ENCODE measurements around the gene HMOX2. TPM values are rescaled to one million over a fixed set of nuclear protein-coding genes. Genes with fewer than 3 reads are reported as not detected.

The HMOX2 gene
- total RNA-seq, 1 experiment from 2014 or later: 36.7 TPM

DNA sequence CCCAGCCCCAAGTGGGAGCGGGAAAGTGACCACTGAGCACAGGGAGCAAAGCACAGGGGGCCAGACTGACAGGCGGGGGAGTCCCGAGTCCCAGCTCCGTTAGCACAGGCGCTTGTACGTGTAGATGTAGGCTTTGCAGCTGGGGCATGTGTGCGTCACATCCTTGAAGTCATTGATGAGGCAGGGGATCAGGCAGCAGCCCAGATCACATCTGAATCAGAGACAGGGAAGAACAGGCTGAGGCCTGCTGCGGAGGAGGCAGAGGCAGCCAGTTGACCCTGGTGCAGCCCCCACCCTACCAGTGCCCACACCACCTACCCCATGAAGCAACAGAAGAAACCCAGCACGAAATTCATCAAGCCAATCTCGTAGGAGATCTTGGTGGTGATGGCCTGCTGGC, 36.3 kb downstream of the HMOX2 start:
- Mint-ChIP-seq H3K4me3 (ENCODE audit: unreplicated experiment) (no peak overlapping the region), H3K9me3 (ENCODE audit: unreplicated experiment) (no peaks in the 10 kb centered on the region), H3K27me3 (ENCODE audit: insufficient read depth, unreplicated experiment) (no peaks in the 10 kb centered on the region), H3K4me1 (ENCODE audit: low read depth, unreplicated experiment) (no peaks in the 10 kb centered on the region), H3K36me3 (ENCODE audit: insufficient read depth, unreplicated experiment) (peaks cover 49% of the 10 kb centered on the region), H3K27ac (ENCODE audit: unreplicated experiment) (peak overlapping the region; percentile 28)
- intact Hi-C loops (cut with micrococcal nuclease; ENCODE audit: unreplicated experiment): no loop called here
- ChIA-PET CTCF (interaction anchor here (0.7 kb wide), 1 partner anchor 73 kb away, joined by 3 read pairs; no protein-coding TSS in a partner anchor), POLR2A (no interaction called here)
- TF ChIP-seq CTCF (IDR thresholded peaks at IDR 0.05; ENCODE audit: insufficient read depth in 1 of 2, low read depth in 1 of 2, low read length in 1 of 2, severe bottlenecking in 1 of 2, unreplicated experiment in 1 of 2): no peak
- Histone ChIP-seq H3K9me3 (no peaks in the 10 kb centered on the region), H3K4me1 (no peaks in the 10 kb centered on the region), H3K4me3 (ENCODE audit: low read depth, low read length) (no peak overlapping the region), H3K36me3 (ENCODE audit: control insufficient read depth, insufficient read depth, low read length) (peaks cover 5% of the 10 kb centered on the region), H3K27me3 (replicated peaks; ENCODE audit: control insufficient read depth, insufficient read depth, low read length) (no peaks in the 10 kb centered on the region)
- BruUV-seq (replicated peaks): no TSS peak
- no peak for DNase-seq

DNA sequence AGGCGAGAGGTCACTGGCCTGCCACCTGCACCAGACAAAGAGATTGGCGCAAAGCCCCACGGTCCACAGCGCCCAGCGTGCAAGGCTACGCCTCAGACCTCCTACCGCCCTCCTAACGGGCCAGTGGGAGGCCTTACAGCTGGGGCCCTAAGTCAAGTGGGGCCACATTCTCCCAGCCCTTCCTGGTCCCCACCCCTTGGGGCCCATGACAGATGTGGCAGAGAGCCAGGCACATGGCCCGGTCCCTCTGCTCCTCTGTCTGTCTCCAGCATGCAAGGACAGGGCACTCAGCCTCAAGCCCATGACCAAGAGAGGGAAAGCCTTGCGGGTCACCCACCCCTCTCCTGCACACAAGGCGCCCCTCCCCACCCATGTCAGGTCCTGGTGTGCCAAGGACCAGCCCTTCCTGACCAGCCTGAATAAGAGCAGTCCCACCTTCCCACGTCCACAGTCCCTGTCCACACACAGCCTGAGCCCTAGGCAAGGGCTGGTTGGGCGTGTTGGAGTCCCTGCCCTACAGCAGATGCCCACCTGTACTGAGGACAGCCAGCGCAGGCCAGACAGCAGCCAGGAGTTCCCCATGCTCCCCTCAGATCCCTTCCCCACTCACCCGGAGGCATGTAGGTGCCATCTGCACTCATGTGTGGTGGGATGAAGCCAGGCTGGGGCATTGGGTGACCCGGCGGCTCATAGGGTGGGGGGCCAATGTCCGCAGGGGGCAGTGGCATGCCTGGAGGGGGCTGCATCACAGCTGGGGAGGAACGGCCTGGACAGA, 37.1 kb downstream of the HMOX2 start:
- Mint-ChIP-seq H3K27ac (ENCODE audit: unreplicated experiment) (peak overlapping the region; percentile 45), H3K36me3 (ENCODE audit: insufficient read depth, unreplicated experiment) (peaks cover 43% of the 10 kb centered on the region), H3K4me1 (ENCODE audit: low read depth, unreplicated experiment) (no peaks in the 10 kb centered on the region), H3K27me3 (ENCODE audit: insufficient read depth, unreplicated experiment) (no peaks in the 10 kb centered on the region), H3K9me3 (ENCODE audit: unreplicated experiment) (no peaks in the 10 kb centered on the region), H3K4me3 (ENCODE audit: unreplicated experiment) (no peak overlapping the region)
- BruUV-seq (replicated peaks): no TSS peak
- intact Hi-C loops (cut with micrococcal nuclease; ENCODE audit: unreplicated experiment): no loop called here
- POLR2A ChIA-PET: no interaction called here
- H3K27me3 ChIP-seq (replicated peaks; ENCODE audit: control insufficient read depth, insufficient read depth, low read length): no peaks in the 10 kb centered on the region
- CTCF ChIA-PET: interaction anchor here (0.7 to 1.3 kb wide), 2 partner anchors 13 to 72 kb away, joined by 3 read pairs; no protein-coding TSS in a partner anchor
- H3K36me3 ChIP-seq (ENCODE audit: control insufficient read depth, insufficient read depth, low read length): peaks cover 5% of the 10 kb centered on the region
- no peak overlapping the region for H3K4me3 ChIP-seq (ENCODE audit: low read depth, low read length)
- TF ChIP-seq CTCF (IDR thresholded peaks at IDR 0.05; ENCODE audit: insufficient read depth in 1 of 2, low read depth in 1 of 2, low read length in 1 of 2, severe bottlenecking in 1 of 2, unreplicated experiment in 1 of 2): no peak
- no peaks in the 10 kb centered on the region for H3K9me3 ChIP-seq
- no peaks in the 10 kb centered on the region for H3K4me1 ChIP-seq
- DNase-seq: no peak

DNA sequence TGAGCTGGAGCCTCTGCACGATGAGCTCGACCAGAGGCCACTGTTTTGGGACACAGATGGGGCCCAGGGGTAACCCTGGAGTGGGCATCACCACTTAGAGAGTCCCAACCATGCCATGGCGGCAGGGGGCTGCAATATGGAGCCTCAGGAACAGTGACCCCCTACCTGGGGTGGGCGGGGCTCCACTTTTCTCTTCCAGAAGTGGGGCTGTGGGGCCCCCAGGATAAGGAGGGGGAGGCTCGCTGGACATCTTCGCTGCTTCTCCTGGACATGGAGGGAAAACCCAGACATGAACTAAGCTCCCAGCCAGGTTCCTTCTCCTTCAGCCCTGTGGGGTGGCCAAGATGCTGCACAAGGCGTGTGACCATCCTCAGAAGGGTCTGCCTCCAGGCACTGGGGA, 37.7 kb downstream of the HMOX2 start:
- H3K36me3 ChIP-seq (ENCODE audit: control insufficient read depth, insufficient read depth, low read length): peaks cover 5% of the 10 kb centered on the region
- BruUV-seq (replicated peaks): no TSS peak
- POLR2A ChIA-PET: no interaction called here

More for the DNA sequence above, 37.7 kb downstream of the HMOX2 start:
- CTCF ChIA-PET: interaction anchor here (1.3 kb wide), 1 partner anchor 13 kb away, joined by 3 read pairs; no protein-coding TSS in a partner anchor
- no peak for DNase-seq
- no peak overlapping the region for H3K4me3 ChIP-seq (ENCODE audit: low read depth, low read length)
- Mint-ChIP-seq H3K27ac (ENCODE audit: unreplicated experiment) (no peak overlapping the region), H3K4me1 (ENCODE audit: low read depth, unreplicated experiment) (no peaks in the 10 kb centered on the region), H3K36me3 (ENCODE audit: insufficient read depth, unreplicated experiment) (peaks cover 41% of the 10 kb centered on the region), H3K4me3 (ENCODE audit: unreplicated experiment) (no peak overlapping the region), H3K9me3 (ENCODE audit: unreplicated experiment) (no peaks in the 10 kb centered on the region), H3K27me3 (ENCODE audit: insufficient read depth, unreplicated experiment) (no peaks in the 10 kb centered on the region)
- H3K9me3 ChIP-seq: no peaks in the 10 kb centered on the region
- H3K27me3 ChIP-seq (replicated peaks; ENCODE audit: control insufficient read depth, insufficient read depth, low read length): no peaks in the 10 kb centered on the region
- TF ChIP-seq CTCF (IDR thresholded peaks at IDR 0.05; ENCODE audit: insufficient read depth in 1 of 2, low read depth in 1 of 2, low read length in 1 of 2, severe bottlenecking in 1 of 2, unreplicated experiment in 1 of 2): no peak
- intact Hi-C loops (cut with micrococcal nuclease; ENCODE audit: unreplicated experiment): no loop called here
- no peaks in the 10 kb centered on the region for H3K4me1 ChIP-seq

All from Caco-2 (cell line).